H9 (cell line): Measurements from ENCODE around the gene CSF1. TPM values are rescaled to one million over a fixed set of nuclear protein-coding genes. Genes with fewer than 3 reads are reported as not detected.

ENCODE experiments used
- DNase-seq: peaks from one replicate; pipeline ENCODE4 v3.0.0-alpha.2; 2017
- H2AFZ ChIP-seq: one replicate; pipeline ENCODE4 v1.6.1; 2013; ENCODE audit warnings: mild to moderate bottlenecking, low read length, control low read depth, moderate library complexity
- H2AK5ac ChIP-seq: 2 replicates; pipeline ENCODE4 v1.6.1; 2013; ENCODE audit warnings: low read length, control low read depth, mixed read lengths; ENCODE audit not compliant: insufficient read length
- H2BK120ac ChIP-seq: one replicate; pipeline ENCODE4 v1.6.1; 2013; ENCODE audit warnings: low read depth, mild to moderate bottlenecking, low read length, control low read depth, inconsistent platforms; ENCODE audit not compliant: poor library complexity, severe bottlenecking
- H2BK12ac ChIP-seq: 2 replicates; pipeline ENCODE4 v1.6.1; 2013; ENCODE audit warnings: low read length, control low read depth, mixed read lengths, low read depth; ENCODE audit not compliant: insufficient read length
- H2BK15ac ChIP-seq: 2 replicates; pipeline ENCODE4 v1.6.1; 2013; ENCODE audit warnings: low read depth, low read length, control low read depth
- H2BK20ac ChIP-seq: one replicate; pipeline ENCODE4 v1.6.1; 2013; ENCODE audit warnings: low read depth, mild to moderate bottlenecking, low read length, control low read depth, inconsistent platforms; ENCODE audit not compliant: poor library complexity, severe bottlenecking
- H2BK5ac ChIP-seq: 2 replicates; pipeline ENCODE4 v1.6.1; 2013; ENCODE audit warnings: low read length, control low read depth, mixed read lengths; ENCODE audit not compliant: insufficient read length
- H3K14ac ChIP-seq: 2 replicates; pipeline ENCODE4 v1.6.1; 2013; ENCODE audit warnings: low read length, control low read depth; ENCODE audit not compliant: insufficient read depth
- H3K18ac ChIP-seq: 2 replicates; pipeline ENCODE4 v1.6.1; 2013; ENCODE audit warnings: low read depth, mild to moderate bottlenecking, mixed read lengths, low read length, control low read depth; ENCODE audit not compliant: insufficient read length
- H3K23ac ChIP-seq: 2 replicates; pipeline ENCODE4 v1.6.1; 2013; ENCODE audit warnings: low read length, control low read depth, mixed read lengths, low read depth; ENCODE audit not compliant: insufficient read length
- H3K23me2 ChIP-seq: 2 replicates; pipeline ENCODE4 v1.6.1; 2013; ENCODE audit warnings: low read depth, mild to moderate bottlenecking, mixed read lengths, low read length, control low read depth; ENCODE audit not compliant: insufficient read length, poor library complexity, severe bottlenecking
- H3K27ac ChIP-seq: 2 replicates; pipeline ENCODE4 v1.5.1; 2013; ENCODE audit warnings: low read length, control low read depth, mixed read lengths, low read depth; ENCODE audit not compliant: insufficient read length
- H3K27me3 ChIP-seq: 2 replicates; pipeline ENCODE4 v1.6.1; 2013; ENCODE audit warnings: low read length, control low read depth, inconsistent platforms; ENCODE audit not compliant: insufficient read depth
- H3K4ac ChIP-seq: 2 replicates; pipeline ENCODE4 v1.6.1; 2013; ENCODE audit warnings: low read depth, mild to moderate bottlenecking, control low read depth, inconsistent platforms, low read length, moderate library complexity
- H3K4me1 ChIP-seq: 2 replicates; pipeline ENCODE4 v1.6.1; 2013; ENCODE audit warnings: low read length, control low read depth, inconsistent platforms; ENCODE audit not compliant: insufficient read depth
- H3K4me2 ChIP-seq: 2 replicates; pipeline ENCODE4 v1.6.1; 2013; ENCODE audit warnings: low read length, control low read depth, mixed read lengths; ENCODE audit not compliant: insufficient read length, insufficient read depth
- H3K56ac ChIP-seq: 2 replicates; pipeline ENCODE4 v1.6.1; 2013; ENCODE audit warnings: low read depth, mild to moderate bottlenecking, mixed read lengths, low read length, control low read depth; ENCODE audit not compliant: insufficient read length
- H3K79me1 ChIP-seq: 2 replicates; pipeline ENCODE4 v1.6.1; 2013; ENCODE audit warnings: low read depth, mild to moderate bottlenecking, moderate library complexity, low read length, control low read depth, inconsistent platforms; ENCODE audit not compliant: insufficient read depth, poor library complexity, severe bottlenecking
- H3K79me2 ChIP-seq: 2 replicates; pipeline ENCODE4 v1.6.1; 2013; ENCODE audit warnings: low read length, control low read depth, inconsistent platforms; ENCODE audit not compliant: insufficient read depth
- H3K9ac ChIP-seq: 2 replicates; pipeline ENCODE4 v1.6.1; 2013; ENCODE audit warnings: low read length, control low read depth, mixed read lengths; ENCODE audit not compliant: insufficient read length; ENCODE audit errors: extremely low read depth
- H3K9me3 ChIP-seq: one replicate; pipeline ENCODE4 v1.6.1; 2013; ENCODE audit warnings: low read depth, low read length, inconsistent platforms; ENCODE audit not compliant: control insufficient read depth
- H3T11ph ChIP-seq: one replicate; pipeline ENCODE4 v1.6.1; 2013; ENCODE audit warnings: mild to moderate bottlenecking, low read length, control low read depth, inconsistent platforms
- H4K20me1 ChIP-seq: one replicate; pipeline ENCODE4 v1.6.1; 2013; ENCODE audit not compliant: control insufficient read depth, insufficient read length, insufficient read depth
- H4K5ac ChIP-seq: 2 replicates; pipeline ENCODE4 v1.6.1; 2013; ENCODE audit warnings: low read depth, mild to moderate bottlenecking, mixed read lengths, low read length, control low read depth; ENCODE audit not compliant: insufficient read length
- H4K8ac ChIP-seq: replicated peaks from 2 replicates; pipeline ENCODE4 v1.6.1; 2013; ENCODE audit warnings: low read length, control low read depth, mixed read lengths, low read depth; ENCODE audit not compliant: insufficient read length
- H4K91ac ChIP-seq: 2 replicates; pipeline ENCODE4 v1.6.1; 2013; ENCODE audit warnings: low read depth, mild to moderate bottlenecking, moderate library complexity, mixed read lengths, low read length, control low read depth; ENCODE audit not compliant: insufficient read length
- H3K27ac Mint-ChIP-seq, 3 experiments: 2 replicates in 2 of 3; 3 replicates in 1 of 3; pipeline ENCODE4 v1.8.0; 2020 to 2021; ENCODE audit warnings: mixed read lengths in 3 of 3, mild to moderate bottlenecking in 1 of 3, moderate library complexity in 1 of 3
- H3K27me3 Mint-ChIP-seq: 2 replicates; pipeline ENCODE4 v1.8.0; 2021; ENCODE audit warnings: low read depth, mild to moderate bottlenecking, moderate library complexity, mixed read lengths
- H3K36me3 Mint-ChIP-seq, 3 experiments: 2 replicates in 2 of 3; 3 replicates in 1 of 3; pipeline ENCODE4 v1.8.0; 2020 to 2021; ENCODE audit warnings: low read depth in 3 of 3, mixed read lengths in 3 of 3; ENCODE audit not compliant: insufficient read depth in 1 of 3
- H3K4me1 Mint-ChIP-seq, 2 experiments: 2 replicates each; pipeline ENCODE4 v1.8.0; 2020; ENCODE audit warnings: mixed read lengths in 2 of 2
- H3K4me3 Mint-ChIP-seq, 2 experiments: 2 replicates in 1 of 2; 3 replicates in 1 of 2; pipeline ENCODE4 v1.8.0; 2020 to 2021; ENCODE audit warnings: mild to moderate bottlenecking in 2 of 2, mixed read lengths in 2 of 2, moderate library complexity in 1 of 2
- H3K9me3 Mint-ChIP-seq, 2 experiments: 2 replicates in 1 of 2; 3 replicates in 1 of 2; pipeline ENCODE4 v1.8.0; 2020; ENCODE audit warnings: mild to moderate bottlenecking in 2 of 2, mixed read lengths in 2 of 2, moderate library complexity in 1 of 2
- WGBS: extraction: QIAGEN DNeasy Blood & Tissue Kit; methylation state at CpG from one replicate; pipeline ENCODE4 v1.1.7; 2013; ENCODE audit warnings: missing lambda C conversion rate, low lambda C conversion rate, mixed read lengths; ENCODE audit not compliant: insufficient read length; ENCODE audit errors: extremely low coverage; 5-methylcytosine and 5-hydroxymethylcytosine counted together
- total RNA-seq: library from RNA; stranded (reverse); gene quantifications from 2 replicates; pipeline ENCODE4 v1.2.1, GENCODE V29; 2021
- TF ChIP-seq, protein P1 (sequence below): fragments of 200-600 bp; sonication (generic); conservative IDR thresholded peaks from 3 replicates; pipeline ENCODE4 v1.8.0; 2021; ENCODE audit warnings: antibody characterized with exemption, mild to moderate bottlenecking

Gene CSF1
- total RNA-seq, 1 experiment from 2014 or later, result 2.3 TPM

- H3K27me3 ChIP-seq, result no peaks in the 10 kb centered on the region
- H3K79me2 ChIP-seq, result no peaks in the 10 kb centered on the region
- H4K91ac ChIP-seq, result no peak overlapping the region
- H3K4me3 Mint-ChIP-seq, result no peak overlapping the region
- H4K20me1 ChIP-seq, result no peaks in the 10 kb centered on the region
- no peak overlapping the region for H3K23ac ChIP-seq
- no peak overlapping the region for H3T11ph ChIP-seq
- no peak overlapping the region for H3K18ac ChIP-seq
- no peak overlapping the region for H2BK12ac ChIP-seq
- H2AK5ac ChIP-seq, result no peak overlapping the region
- no peak overlapping the region for H2BK120ac ChIP-seq
- DNase-seq, result no peak
- H2BK5ac ChIP-seq, result no peak overlapping the region
- H3K4me1 ChIP-seq, result no peaks in the 10 kb centered on the region
- no peak overlapping the region for H3K9ac ChIP-seq
- TF ChIP-seq, protein P1, sequence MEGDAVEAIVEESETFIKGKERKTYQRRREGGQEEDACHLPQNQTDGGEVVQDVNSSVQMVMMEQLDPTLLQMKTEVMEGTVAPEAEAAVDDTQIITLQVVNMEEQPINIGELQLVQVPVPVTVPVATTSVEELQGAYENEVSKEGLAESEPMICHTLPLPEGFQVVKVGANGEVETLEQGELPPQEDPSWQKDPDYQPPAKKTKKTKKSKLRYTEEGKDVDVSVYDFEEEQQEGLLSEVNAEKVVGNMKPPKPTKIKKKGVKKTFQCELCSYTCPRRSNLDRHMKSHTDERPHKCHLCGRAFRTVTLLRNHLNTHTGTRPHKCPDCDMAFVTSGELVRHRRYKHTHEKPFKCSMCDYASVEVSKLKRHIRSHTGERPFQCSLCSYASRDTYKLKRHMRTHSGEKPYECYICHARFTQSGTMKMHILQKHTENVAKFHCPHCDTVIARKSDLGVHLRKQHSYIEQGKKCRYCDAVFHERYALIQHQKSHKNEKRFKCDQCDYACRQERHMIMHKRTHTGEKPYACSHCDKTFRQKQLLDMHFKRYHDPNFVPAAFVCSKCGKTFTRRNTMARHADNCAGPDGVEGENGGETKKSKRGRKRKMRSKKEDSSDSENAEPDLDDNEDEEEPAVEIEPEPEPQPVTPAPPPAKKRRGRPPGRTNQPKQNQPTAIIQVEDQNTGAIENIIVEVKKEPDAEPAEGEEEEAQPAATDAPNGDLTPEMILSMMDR, result no peak
- H2BK20ac ChIP-seq, result no peak overlapping the region
- no peak overlapping the region for H3K56ac ChIP-seq
- no peak overlapping the region for H3K27ac ChIP-seq
- no peaks in the 10 kb centered on the region for H3K23me2 ChIP-seq
- H3K36me3 Mint-ChIP-seq, result peaks cover 1 to 22% (median 5%) of the 10 kb centered on the region in 3 experiments; a peak in 5 of 7 replicates
- H2AFZ ChIP-seq, result no peak overlapping the region
- no peak overlapping the region; a peak in 1 of 7 replicates for H3K27ac Mint-ChIP-seq
- no peak overlapping the region for H3K4ac ChIP-seq
- H4K8ac ChIP-seq, result no peak overlapping the region
- no peak overlapping the region for H4K5ac ChIP-seq
- H3K9me3 Mint-ChIP-seq, result peaks cover 28 to 29% of the 10 kb centered on the region in 2 experiments
- H3K9me3 ChIP-seq, result no peaks in the 10 kb centered on the region
- peaks cover 16 to 20% of the 10 kb centered on the region in 2 experiments for H3K4me1 Mint-ChIP-seq
- no peak overlapping the region for H3K14ac ChIP-seq
- H3K27me3 Mint-ChIP-seq, result peaks cover 8% of the 10 kb centered on the region
- H3K79me1 ChIP-seq, result no peaks in the 10 kb centered on the region
- H3K4me2 ChIP-seq, result no peak overlapping the region
- WGBS, result no CpG with 5 or more reads among the region's 4 CpGs
- H2BK15ac ChIP-seq, result no peak overlapping the region
Measured at GRCh38 chr1:109935451-109935900, 24.8 kb downstream of the CSF1 start.
